ENCODE data around the gene PRSS56.

PRSS56 gene

GRCh38 chr2:232519581-232520438 lies at the start of gene PRSS56:
Gene PRSS56, plus strand, starts transcription at chr2:232520388. Its CDS starts 211 bp downstream, at chr2:232520599.
- no peak for DNase-seq

- DNase-seq, result peak; percentile 56
Measured at GRCh38 chr2:232473467-232473890, 46.7 kb upstream of the PRSS56 start.

- no peak for DNase-seq
Measured at GRCh38 chr2:232476045-232476444, 44.1 kb upstream of the PRSS56 start.

- DNase-seq, result no peak
Measured at GRCh38 chr2:232476791-232477190, 43.4 kb upstream of the PRSS56 start.

GRCh38 chr2:232477751-232478510 lies 42.3 kb upstream of the PRSS56 start:
- DNase-seq, result no peak

GRCh38 chr2:232478571-232479340 lies 41.4 kb upstream of the PRSS56 start:
- no peak for DNase-seq

- no peak for DNase-seq
Measured at GRCh38 chr2:232479341-232480200, 40.6 kb upstream of the PRSS56 start.

GRCh38 chr2:232480201-232481190 lies 39.7 kb upstream of the PRSS56 start:
- DNase-seq, result no peak

- no peak for DNase-seq
Measured at GRCh38 chr2:232481322-232482140, 38.7 kb upstream of the PRSS56 start.

GRCh38 chr2:232482301-232483238 lies 37.6 kb upstream of the PRSS56 start:
- DNase-seq, result no peak

- DNase-seq, result no peak
Measured at GRCh38 chr2:232483311-232483922, 36.8 kb upstream of the PRSS56 start.

- no peak for DNase-seq
Measured at GRCh38 chr2:232483923-232484627, 36.1 kb upstream of the PRSS56 start.

- no peak for DNase-seq
Measured at GRCh38 chr2:232484628-232485347, 35.4 kb upstream of the PRSS56 start.

- DNase-seq, result no peak
Measured at GRCh38 chr2:232485348-232485756, 34.8 kb upstream of the PRSS56 start.

- no peak for DNase-seq
Measured at GRCh38 chr2:232485757-232486557, 34.2 kb upstream of the PRSS56 start.
